ENCODE data around the gene PIGB. TPM values are rescaled to one million over a fixed set of nuclear protein-coding genes. Genes with fewer than 3 reads are reported as not detected.

The PIGB gene
- total and polyA plus RNA-seq, 2 of the 13 experiments (the other 11 are each of a cell fraction or from before 2014, with no cell fraction given): 14.5 to 19.1 TPM

- ChIA-PET POLR2A (interaction anchor here (0.9 kb wide), 1 partner anchor 18 kb away, joined by 3 read pairs; no protein-coding TSS in a partner anchor), CTCF (ENCODE audit: low intra/inter-chr PET ratio, low total read pairs) (no interaction called here)
- no peak overlapping the region for H3K27ac ChIP-seq (ENCODE audit: extremely low read length, insufficient read depth, low read length)
- DNase-seq (ENCODE audit: low spot score) (no peak), FAIRE-seq (no peak), ATAC-seq (no peak)
- no peaks in the 10 kb centered on the region for H3K36me3 ChIP-seq (replicated peaks in 1 of 2; ENCODE audit: control insufficient read depth in 1 of 2, insufficient read depth in 2 of 2, low read length in 2 of 2)
- no peaks in the 10 kb centered on the region for H3K9me3 ChIP-seq (ENCODE audit: low read length)
- no peak overlapping the region for H3K4me3 ChIP-seq (replicated peaks in 1 of 3; ENCODE audit: insufficient read depth in 1 of 3, low read depth in 2 of 3, low read length in 3 of 3)
- no peak overlapping the region for H3K4me2 ChIP-seq (ENCODE audit: low read depth, low read length)
- in situ Hi-C loops (cut with HindIII; ENCODE audit: extremely low pct_ligation_motif_present, low pct_unique_long_range_greater_than_20kb): no loop called here
- intact Hi-C loops (cut with micrococcal nuclease; ENCODE audit: unreplicated experiment): no loop called here
- H4K20me1 ChIP-seq (ENCODE audit: insufficient read depth, low read length): no peaks in the 10 kb centered on the region
- no peaks in the 10 kb centered on the region for H3K27me3 ChIP-seq (ENCODE audit: control insufficient read depth in 1 of 2, insufficient read depth in 2 of 2, low read length in 2 of 2)
- H3K9ac ChIP-seq (ENCODE audit: insufficient read depth, low read depth, low read length): no peak overlapping the region
- H3K79me2 ChIP-seq (ENCODE audit: insufficient read depth, low read length): no peaks in the 10 kb centered on the region
- no peak overlapping the region for H2AFZ ChIP-seq (ENCODE audit: low read length)
- no peak for TF ChIP-seq ZNF280B (CRISPR knock-in tag; IDR thresholded peaks at IDR 0.05; ENCODE audit: borderline replicate concordance)
- no peak for TF ChIP-seq ZNF720 (CRISPR knock-in tag; IDR thresholded peaks at IDR 0.05)
- no peaks in the 10 kb centered on the region for H3K4me1 ChIP-seq (ENCODE audit: insufficient read depth, low read length)
- no TSS peak for BruUV-seq (replicated peaks)
Observed at GRCh38 chr15:55387027-55387426, 68.0 kb downstream of the PIGB start.

GRCh38 chr15:55389264-55389607, 70.2 kb downstream of the PIGB start:
- H3K9me3 ChIP-seq (ENCODE audit: low read length): no peaks in the 10 kb centered on the region
- no peaks in the 10 kb centered on the region for H3K4me1 ChIP-seq (ENCODE audit: insufficient read depth, low read length)
- H4K20me1 ChIP-seq (ENCODE audit: insufficient read depth, low read length): no peaks in the 10 kb centered on the region
- POLR2A ChIA-PET: no interaction called here
- in situ Hi-C loops (cut with HindIII; ENCODE audit: extremely low pct_ligation_motif_present, low pct_unique_long_range_greater_than_20kb): no loop called here
- H3K4me2 ChIP-seq (ENCODE audit: low read depth, low read length): no peak overlapping the region
- no peak overlapping the region for H2AFZ ChIP-seq (ENCODE audit: low read length)
- H3K79me2 ChIP-seq (ENCODE audit: insufficient read depth, low read length): no peaks in the 10 kb centered on the region
- no peak for DNase-seq (ENCODE audit: low spot score)
- no peak overlapping the region for H3K27ac ChIP-seq (ENCODE audit: extremely low read length, insufficient read depth, low read length)
- BruUV-seq (replicated peaks): no TSS peak
- H3K9ac ChIP-seq (ENCODE audit: insufficient read depth, low read depth, low read length): no peak overlapping the region
- H3K36me3 ChIP-seq (replicated peaks in 1 of 2; ENCODE audit: control insufficient read depth in 1 of 2, insufficient read depth in 2 of 2, low read length in 2 of 2): no peaks in the 10 kb centered on the region
- no peak for FAIRE-seq
- H3K27me3 ChIP-seq (ENCODE audit: control insufficient read depth in 1 of 2, insufficient read depth in 2 of 2, low read length in 2 of 2): no peaks in the 10 kb centered on the region
- intact Hi-C loops (cut with micrococcal nuclease; ENCODE audit: unreplicated experiment): no loop called here
- H3K4me3 ChIP-seq (replicated peaks in 1 of 3; ENCODE audit: insufficient read depth in 1 of 3, low read depth in 2 of 3, low read length in 3 of 3): no peak overlapping the region
- CTCF ChIA-PET (ENCODE audit: low intra/inter-chr PET ratio, low total read pairs): no interaction called here
- no peak for ATAC-seq
- TF ChIP-seq NR0B2 (CRISPR knock-in tag; IDR thresholded peaks at IDR 0.05) (no peak), NR2F6 (IDR thresholded peaks at IDR 0.05) (no peak), NR2F6 (CRISPR knock-in tag; IDR thresholded peaks at IDR 0.05) (no peak), CBFB (CRISPR knock-in tag; IDR thresholded peaks at IDR 0.05) (no peak), ZNF773 (CRISPR knock-in tag; IDR thresholded peaks at IDR 0.05; ENCODE audit: borderline replicate concordance) (no peak), IRF2 (CRISPR knock-in tag; IDR thresholded peaks at IDR 0.05) (no peak), SOX13 (IDR thresholded peaks at IDR 0.05) (no peak), SOX13 (CRISPR knock-in tag; conservative IDR thresholded peaks at IDR 0.05 in 1 of 2, IDR thresholded peaks at IDR 0.05 in 1 of 2) (no peak), SRSF1 (optimal IDR thresholded peaks at IDR 0.05; ENCODE audit: low read depth, low read length) (no peak), RFXAP (CRISPR knock-in tag; IDR thresholded peaks at IDR 0.05; ENCODE audit: borderline replicate concordance) (no peak), HNRNPUL1 (IDR thresholded peaks at IDR 0.05; ENCODE audit: low read depth, low read length) (no peak), JUND (CRISPR knock-in tag; IDR thresholded peaks at IDR 0.05) (no peak), ZNF333 (CRISPR knock-in tag; IDR thresholded peaks at IDR 0.05; ENCODE audit: borderline replicate concordance) (no peak), POLR2AphosphoS5 (IDR thresholded peaks at IDR 0.05; ENCODE audit: low read depth, low read length) (no peak), ZNF580 (CRISPR knock-in tag; IDR thresholded peaks at IDR 0.05; ENCODE audit: borderline replicate concordance, low read depth) (no peak), SALL1 (CRISPR knock-in tag; IDR thresholded peaks at IDR 0.05) (no peak), ZNF44 (CRISPR knock-in tag; IDR thresholded peaks at IDR 0.05) (no peak), NFE2L2 (IDR thresholded peaks at IDR 0.05; ENCODE audit: low read length) (no peak), NR2C2 (CRISPR knock-in tag; IDR thresholded peaks at IDR 0.05; ENCODE audit: borderline replicate concordance) (no peak)

All from HepG2 (cell line).